ENCODE data around the gene ANKRD22. TPM values are rescaled to one million over a fixed set of nuclear protein-coding genes. Genes with fewer than 3 reads are reported as not detected.

ANKRD22 gene
- total RNA-seq, 1 experiment from 2014 or later = not detected

DNA sequence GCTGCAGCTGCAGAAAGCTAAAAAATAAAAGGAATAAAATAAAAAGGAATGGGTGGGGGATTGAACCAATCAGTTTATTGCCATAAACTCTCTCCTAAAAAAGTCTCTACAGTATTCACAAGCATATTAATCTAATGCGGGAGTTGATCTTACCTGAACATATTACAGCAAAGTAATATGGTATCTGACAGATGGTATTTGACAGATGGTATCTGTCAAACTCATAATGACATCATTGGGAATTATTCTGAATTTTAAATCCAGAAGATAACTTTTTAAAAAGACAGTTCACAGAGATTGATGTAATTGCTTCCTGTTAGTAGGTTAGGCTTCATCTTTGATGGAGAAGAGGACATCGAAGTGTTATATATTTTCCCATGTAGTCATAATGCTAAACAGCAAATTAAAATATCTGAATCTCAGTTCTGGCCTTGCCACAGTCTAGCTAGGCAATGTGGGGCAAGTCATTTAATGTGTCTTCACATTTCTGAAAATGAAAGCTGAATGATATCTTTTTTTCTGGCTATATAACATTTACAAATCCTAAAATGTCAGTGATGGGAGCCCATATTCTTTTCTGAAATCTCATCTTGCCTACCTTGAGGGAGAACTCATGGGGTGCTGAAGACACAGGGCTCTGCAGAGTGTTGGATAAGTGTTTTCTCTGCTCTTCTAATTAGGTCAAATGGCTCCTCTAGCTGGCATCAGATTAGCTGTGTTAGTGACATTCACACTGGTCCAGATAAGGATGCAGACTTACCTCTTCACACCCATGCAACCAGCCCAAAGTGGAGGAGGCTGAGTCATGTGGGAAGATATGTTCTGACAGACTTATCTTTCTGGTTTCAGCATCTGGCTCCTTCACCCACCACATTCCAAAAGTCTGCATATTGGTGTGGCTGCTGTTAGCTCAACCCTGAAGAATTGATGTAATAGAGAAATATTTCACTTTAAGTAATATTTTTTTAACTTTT, 51.2 kb downstream of the ANKRD22 start:
- DNase-seq = no peak

GRCh38 chr10:88794731-88795130, 56.9 kb downstream of the ANKRD22 start:
- H3K27me3 ChIP-seq (ENCODE audit: low read length) = no peaks in the 10 kb centered on the region
- H3K4me1 ChIP-seq (ENCODE audit: low read length) = no peaks in the 10 kb centered on the region
- H3K9me2 ChIP-seq (replicated peaks; ENCODE audit: insufficient read depth, low read length) = no peaks in the 10 kb centered on the region
- H3K27ac ChIP-seq (ENCODE audit: low read length) = no peak overlapping the region
- H3K4me3 ChIP-seq (ENCODE audit: low read length) = no peak overlapping the region
- H3K4me2 ChIP-seq (ENCODE audit: low read depth, low read length, poor library complexity, severe bottlenecking) = no peak overlapping the region
- no peaks in the 10 kb centered on the region for H3K36me3 ChIP-seq (ENCODE audit: insufficient read depth, low read length)
- no peaks in the 10 kb centered on the region for H4K20me1 ChIP-seq (ENCODE audit: insufficient read depth, low read depth, low read length)
- H3K79me2 ChIP-seq (ENCODE audit: low read length) = no peaks in the 10 kb centered on the region
- no peak overlapping the region for H3K9ac ChIP-seq (ENCODE audit: low read length)
- no peaks in the 10 kb centered on the region for H3K9me3 ChIP-seq (ENCODE audit: low read length)
- no peak for DNase-seq
- H2AFZ ChIP-seq (ENCODE audit: low read length) = no peak overlapping the region

More for the DNA sequence above, 51.2 kb downstream of the ANKRD22 start:
- no peak overlapping the region for H3K4me2 ChIP-seq (ENCODE audit: low read depth, low read length, poor library complexity, severe bottlenecking)
- H3K9me3 ChIP-seq (ENCODE audit: low read length) = no peaks in the 10 kb centered on the region
- no peaks in the 10 kb centered on the region for H3K79me2 ChIP-seq (ENCODE audit: low read length)
- H3K27me3 ChIP-seq (ENCODE audit: low read length) = no peaks in the 10 kb centered on the region
- H3K4me3 ChIP-seq (ENCODE audit: low read length) = no peak overlapping the region
- H3K9ac ChIP-seq (ENCODE audit: low read length) = no peak overlapping the region
- no peaks in the 10 kb centered on the region for H3K4me1 ChIP-seq (ENCODE audit: low read length)
- no peaks in the 10 kb centered on the region for H4K20me1 ChIP-seq (ENCODE audit: insufficient read depth, low read depth, low read length)
- no peak overlapping the region for H3K27ac ChIP-seq (ENCODE audit: low read length)
- H3K9me2 ChIP-seq (replicated peaks; ENCODE audit: insufficient read depth, low read length) = no peaks in the 10 kb centered on the region
- no peaks in the 10 kb centered on the region for H3K36me3 ChIP-seq (ENCODE audit: insufficient read depth, low read length)
- H2AFZ ChIP-seq (ENCODE audit: low read length) = no peak overlapping the region

- H3K27me3 ChIP-seq (ENCODE audit: low read length) = no peaks in the 10 kb centered on the region
- no peak overlapping the region for H2AFZ ChIP-seq (ENCODE audit: low read length)
- no peak overlapping the region for H3K9ac ChIP-seq (ENCODE audit: low read length)
- H3K9me2 ChIP-seq (replicated peaks; ENCODE audit: insufficient read depth, low read length) = no peaks in the 10 kb centered on the region
- no peak overlapping the region for H3K4me3 ChIP-seq (ENCODE audit: low read length)
- no peaks in the 10 kb centered on the region for H3K9me3 ChIP-seq (ENCODE audit: low read length)
- no peak overlapping the region for H3K27ac ChIP-seq (ENCODE audit: low read length)
- no peaks in the 10 kb centered on the region for H3K36me3 ChIP-seq (ENCODE audit: insufficient read depth, low read length)
- no peaks in the 10 kb centered on the region for H3K79me2 ChIP-seq (ENCODE audit: low read length)
- no peaks in the 10 kb centered on the region for H3K4me1 ChIP-seq (ENCODE audit: low read length)
- no peaks in the 10 kb centered on the region for H4K20me1 ChIP-seq (ENCODE audit: insufficient read depth, low read depth, low read length)
- no peak overlapping the region for H3K4me2 ChIP-seq (ENCODE audit: low read depth, low read length, poor library complexity, severe bottlenecking)
- no peak for DNase-seq
Measured at GRCh38 chr10:88793712-88794299, 57.8 kb downstream of the ANKRD22 start.

GRCh38 chr10:88792661-88793060, 59.0 kb downstream of the ANKRD22 start:
- no peaks in the 10 kb centered on the region for H3K9me2 ChIP-seq (replicated peaks; ENCODE audit: insufficient read depth, low read length)
- no peaks in the 10 kb centered on the region for H3K27me3 ChIP-seq (ENCODE audit: low read length)
- H3K36me3 ChIP-seq (ENCODE audit: insufficient read depth, low read length) = no peaks in the 10 kb centered on the region
- H3K4me1 ChIP-seq (ENCODE audit: low read length) = no peaks in the 10 kb centered on the region
- DNase-seq = no peak
- H3K79me2 ChIP-seq (ENCODE audit: low read length) = no peaks in the 10 kb centered on the region
- H3K4me3 ChIP-seq (ENCODE audit: low read length) = no peak overlapping the region
- no peaks in the 10 kb centered on the region for H4K20me1 ChIP-seq (ENCODE audit: insufficient read depth, low read depth, low read length)
- H3K27ac ChIP-seq (ENCODE audit: low read length) = no peak overlapping the region
- H3K9me3 ChIP-seq (ENCODE audit: low read length) = no peaks in the 10 kb centered on the region
- H3K4me2 ChIP-seq (ENCODE audit: low read depth, low read length, poor library complexity, severe bottlenecking) = no peak overlapping the region
- H2AFZ ChIP-seq (ENCODE audit: low read length) = no peak overlapping the region
- no peak overlapping the region for H3K9ac ChIP-seq (ENCODE audit: low read length)

DNA sequence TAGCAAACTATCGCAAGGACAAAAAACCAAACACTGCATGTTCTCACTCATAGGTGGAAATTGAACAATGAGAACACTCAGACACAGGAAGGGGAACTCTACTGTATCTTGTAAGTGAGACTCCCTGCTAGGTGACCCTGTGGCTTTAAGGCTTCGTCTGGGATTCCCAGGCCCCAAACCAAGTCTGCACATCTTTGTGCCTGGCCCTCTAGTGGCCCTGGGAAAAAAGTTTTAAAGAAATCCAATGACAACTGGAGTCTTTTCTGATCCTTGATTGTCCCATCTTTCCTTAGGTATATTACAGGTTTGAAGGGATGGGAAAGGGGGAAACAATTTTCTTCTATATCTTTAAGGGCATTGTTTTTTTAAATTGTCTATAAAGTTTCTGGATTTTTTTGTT, 59.7 kb downstream of the ANKRD22 start:
- Histone ChIP-seq H3K4me1 (ENCODE audit: low read length) (no peaks in the 10 kb centered on the region), H3K4me2 (ENCODE audit: low read depth, low read length, poor library complexity, severe bottlenecking) (no peak overlapping the region), H3K9me2 (replicated peaks; ENCODE audit: insufficient read depth, low read length) (no peaks in the 10 kb centered on the region), H3K36me3 (ENCODE audit: insufficient read depth, low read length) (no peaks in the 10 kb centered on the region), H3K4me3 (ENCODE audit: low read length) (no peak overlapping the region), H3K27ac (ENCODE audit: low read length) (no peak overlapping the region), H4K20me1 (ENCODE audit: insufficient read depth, low read depth, low read length) (no peaks in the 10 kb centered on the region), H3K9me3 (ENCODE audit: low read length) (no peaks in the 10 kb centered on the region), H2AFZ (ENCODE audit: low read length) (no peak overlapping the region), H3K79me2 (ENCODE audit: low read length) (no peaks in the 10 kb centered on the region), H3K27me3 (ENCODE audit: low read length) (no peaks in the 10 kb centered on the region), H3K9ac (ENCODE audit: low read length) (no peak overlapping the region)
- DNase-seq = peak; percentile 50

GRCh38 chr10:88788924-88789323, 62.7 kb downstream of the ANKRD22 start:
- Histone ChIP-seq H3K9ac (ENCODE audit: low read length) (no peak overlapping the region), H3K9me2 (replicated peaks; ENCODE audit: insufficient read depth, low read length) (no peaks in the 10 kb centered on the region), H3K9me3 (ENCODE audit: low read length) (no peaks in the 10 kb centered on the region), H4K20me1 (ENCODE audit: insufficient read depth, low read depth, low read length) (no peaks in the 10 kb centered on the region), H3K27me3 (ENCODE audit: low read length) (no peaks in the 10 kb centered on the region), H3K4me1 (ENCODE audit: low read length) (no peaks in the 10 kb centered on the region), H3K79me2 (ENCODE audit: low read length) (no peaks in the 10 kb centered on the region), H3K4me3 (ENCODE audit: low read length) (no peak overlapping the region), H3K27ac (ENCODE audit: low read length) (no peak overlapping the region), H3K4me2 (ENCODE audit: low read depth, low read length, poor library complexity, severe bottlenecking) (no peak overlapping the region), H3K36me3 (ENCODE audit: insufficient read depth, low read length) (no peaks in the 10 kb centered on the region), H2AFZ (ENCODE audit: low read length) (no peak overlapping the region)
- DNase-seq = no peak

DNA sequence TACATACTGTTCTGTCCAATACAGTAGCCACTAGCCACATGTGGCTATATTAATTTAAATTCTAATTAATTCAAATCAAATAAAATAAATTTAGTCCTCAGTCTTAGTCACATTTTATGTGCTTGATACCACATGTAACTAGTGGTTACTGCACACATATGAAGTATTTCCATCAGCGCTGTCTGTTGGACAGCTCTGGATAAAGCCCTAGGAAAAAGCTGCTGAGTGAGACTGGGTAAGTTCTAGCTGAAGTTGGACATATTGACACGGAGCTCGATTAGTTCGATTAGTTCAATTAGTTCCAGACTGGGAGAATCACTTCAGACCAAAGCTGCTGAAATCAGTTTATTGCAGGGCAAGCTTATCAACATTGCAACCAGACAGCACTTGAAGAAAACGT, 64.2 kb downstream of the ANKRD22 start:
- DNase-seq = no peak
- no peak overlapping the region for H3K4me2 ChIP-seq (ENCODE audit: low read depth, low read length, poor library complexity, severe bottlenecking)
- no peaks in the 10 kb centered on the region for H3K9me3 ChIP-seq (ENCODE audit: low read length)
- H3K79me2 ChIP-seq (ENCODE audit: low read length) = no peaks in the 10 kb centered on the region
- H3K9ac ChIP-seq (ENCODE audit: low read length) = no peak overlapping the region
- no peaks in the 10 kb centered on the region for H3K4me1 ChIP-seq (ENCODE audit: low read length)
- no peak overlapping the region for H3K27ac ChIP-seq (ENCODE audit: low read length)
- H3K36me3 ChIP-seq (ENCODE audit: insufficient read depth, low read length) = no peaks in the 10 kb centered on the region
- H3K27me3 ChIP-seq (ENCODE audit: low read length) = no peaks in the 10 kb centered on the region
- H2AFZ ChIP-seq (ENCODE audit: low read length) = no peak overlapping the region
- H4K20me1 ChIP-seq (ENCODE audit: insufficient read depth, low read depth, low read length) = no peaks in the 10 kb centered on the region
- no peaks in the 10 kb centered on the region for H3K9me2 ChIP-seq (replicated peaks; ENCODE audit: insufficient read depth, low read length)
- no peak overlapping the region for H3K4me3 ChIP-seq (ENCODE audit: low read length)

GRCh38 chr10:88786032-88786770, 65.4 kb downstream of the ANKRD22 start:
- no peaks in the 10 kb centered on the region for H3K27me3 ChIP-seq (ENCODE audit: low read length)
- H4K20me1 ChIP-seq (ENCODE audit: insufficient read depth, low read depth, low read length) = no peaks in the 10 kb centered on the region
- no peak for DNase-seq
- H3K79me2 ChIP-seq (ENCODE audit: low read length) = no peaks in the 10 kb centered on the region
- H3K9ac ChIP-seq (ENCODE audit: low read length) = no peak overlapping the region
- no peak overlapping the region for H3K4me2 ChIP-seq (ENCODE audit: low read depth, low read length, poor library complexity, severe bottlenecking)
- no peaks in the 10 kb centered on the region for H3K36me3 ChIP-seq (ENCODE audit: insufficient read depth, low read length)
- no peak overlapping the region for H3K27ac ChIP-seq (ENCODE audit: low read length)
- H3K9me3 ChIP-seq (ENCODE audit: low read length) = no peaks in the 10 kb centered on the region
- no peak overlapping the region for H2AFZ ChIP-seq (ENCODE audit: low read length)
- H3K4me3 ChIP-seq (ENCODE audit: low read length) = no peak overlapping the region
- no peaks in the 10 kb centered on the region for H3K4me1 ChIP-seq (ENCODE audit: low read length)
- no peaks in the 10 kb centered on the region for H3K9me2 ChIP-seq (replicated peaks; ENCODE audit: insufficient read depth, low read length)
